ENCODE results near the gene ZMIZ1.
A peak's percentile ranks its signal among the peaks of the same experiment; 100 is the strongest.
"Not testable (repeated sequence)": the region's sequence is repeated elsewhere in the genome, so short reads cannot be mapped to it uniquely, and the experiment has no call there.

ZMIZ1 gene

GRCh38 chr10:79274279-79275104 is 205.7 kb downstream of the ZMIZ1 start:
- intact Hi-C loops (cut with micrococcal nuclease): no loop called here
- H3K4me1 Mint-ChIP-seq (ENCODE audit: low read depth): peaks cover 73% of the 10 kb centered on the region
- peaks cover 81% of the 10 kb centered on the region for H3K36me3 Mint-ChIP-seq (ENCODE audit: low read depth)
- no peak overlapping the region for H3K4me3 Mint-ChIP-seq
- H3K27ac Mint-ChIP-seq: peak overlapping the region; percentile 68
- no peaks in the 10 kb centered on the region for H3K27me3 Mint-ChIP-seq
- H3K9me3 Mint-ChIP-seq: no peaks in the 10 kb centered on the region

GRCh38 chr10:79275105-79275430 is 206.3 kb downstream of the ZMIZ1 start:
- Mint-ChIP-seq H3K4me3 (no peak overlapping the region), H3K9me3 (no peaks in the 10 kb centered on the region), H3K27ac (no peak overlapping the region), H3K4me1 (ENCODE audit: low read depth) (peaks cover 71% of the 10 kb centered on the region), H3K27me3 (no peaks in the 10 kb centered on the region), H3K36me3 (ENCODE audit: low read depth) (peaks cover 81% of the 10 kb centered on the region)
- intact Hi-C loops (cut with micrococcal nuclease): no loop called here

DNA sequence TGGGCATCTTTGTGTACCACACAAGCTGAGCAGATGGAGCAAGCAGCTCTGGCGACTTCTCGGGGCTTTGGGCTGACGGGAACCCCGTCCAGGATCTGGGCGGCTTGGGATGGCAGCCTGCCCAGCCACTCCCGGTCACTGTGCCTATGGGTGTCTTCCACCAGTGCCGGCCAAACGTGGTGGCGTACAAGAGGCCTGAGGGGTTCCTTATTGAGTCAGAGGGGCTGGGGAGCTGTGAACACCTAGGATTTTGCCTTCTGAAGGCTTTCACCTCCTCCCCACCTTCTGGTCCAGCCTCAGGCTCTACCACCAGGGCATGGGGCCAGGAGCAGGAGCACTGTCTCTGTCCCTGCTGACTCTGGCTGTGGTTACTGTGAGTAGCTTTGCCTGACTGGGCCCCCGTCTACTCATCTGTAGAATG is 206.7 kb downstream of the ZMIZ1 start:
- no peak overlapping the region for H3K27ac Mint-ChIP-seq
- H3K4me3 Mint-ChIP-seq: no peak overlapping the region
- intact Hi-C loops (cut with micrococcal nuclease): no loop called here
- H3K9me3 Mint-ChIP-seq: no peaks in the 10 kb centered on the region
- H3K36me3 Mint-ChIP-seq (ENCODE audit: low read depth): peaks cover 81% of the 10 kb centered on the region
- H3K27me3 Mint-ChIP-seq: no peaks in the 10 kb centered on the region
- peaks cover 69% of the 10 kb centered on the region for H3K4me1 Mint-ChIP-seq (ENCODE audit: low read depth)

DNA sequence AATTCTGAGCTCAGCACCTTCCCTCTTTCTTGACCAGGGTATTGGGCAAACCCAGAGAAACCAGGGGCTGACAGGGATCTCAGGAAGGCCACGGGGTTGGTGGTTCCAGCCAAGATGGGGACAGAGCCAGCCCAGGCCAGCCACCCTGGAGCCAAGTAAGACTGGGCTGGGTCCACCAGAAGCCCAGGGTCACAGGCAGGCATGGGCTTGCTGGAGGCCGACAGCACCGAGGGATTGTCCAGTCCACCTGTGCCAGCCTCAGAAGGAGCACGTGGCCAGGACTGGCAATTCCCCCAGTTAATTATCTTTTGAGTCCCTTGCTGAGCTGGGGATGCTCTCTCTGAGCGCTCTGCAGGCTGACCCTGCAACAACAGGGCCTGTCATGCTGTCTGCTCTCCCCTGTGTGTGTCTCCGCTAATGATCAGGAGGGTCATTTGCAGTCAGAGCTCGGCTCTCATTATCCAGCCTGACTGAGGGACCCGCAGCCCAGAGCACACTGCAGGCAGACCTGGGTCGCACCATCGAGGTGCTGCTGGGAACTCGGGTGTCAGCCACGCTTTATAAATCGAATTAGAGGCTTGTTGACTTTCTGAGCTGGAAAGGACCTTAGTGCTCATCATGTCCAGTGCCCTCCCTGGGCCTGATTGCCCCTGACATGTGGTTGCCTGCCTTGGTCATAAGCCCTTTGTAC is 209.0 kb downstream of the ZMIZ1 start:
- no peak overlapping the region for H3K4me3 Mint-ChIP-seq
- H3K9me3 Mint-ChIP-seq: no peaks in the 10 kb centered on the region
- intact Hi-C loops (cut with micrococcal nuclease): no loop called here
- peaks cover 73% of the 10 kb centered on the region for H3K4me1 Mint-ChIP-seq (ENCODE audit: low read depth)
- no peak overlapping the region for H3K27ac Mint-ChIP-seq
- H3K27me3 Mint-ChIP-seq: no peaks in the 10 kb centered on the region
- peaks cover 90% of the 10 kb centered on the region for H3K36me3 Mint-ChIP-seq (ENCODE audit: low read depth)

DNA sequence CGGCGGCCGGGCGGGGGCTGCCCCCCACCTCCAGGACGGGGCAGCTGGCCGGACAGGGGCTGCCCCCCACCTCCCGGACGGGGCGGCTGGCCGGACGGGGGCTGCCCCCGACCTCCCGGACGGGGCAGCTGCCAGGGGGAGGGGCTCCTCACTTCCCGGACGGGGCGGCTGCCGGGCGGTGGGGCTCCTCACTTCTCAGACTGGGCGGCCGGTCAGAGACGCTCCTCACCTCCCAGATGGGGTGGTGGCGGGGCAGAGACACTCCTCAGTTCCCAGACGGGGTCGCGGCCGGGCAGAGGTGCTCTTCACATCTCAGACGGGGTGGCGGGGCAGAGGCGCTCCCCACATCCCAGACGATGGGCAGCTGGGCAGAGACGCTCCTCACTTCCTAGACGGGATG is 210.3 kb downstream of the ZMIZ1 start:
- intact Hi-C loops (cut with micrococcal nuclease); H3K9me3 Mint-ChIP-seq; H3K4me3 Mint-ChIP-seq; H3K27me3 Mint-ChIP-seq; H3K27ac Mint-ChIP-seq: not testable (repeated sequence)
- Mint-ChIP-seq H3K36me3 (ENCODE audit: low read depth) (peaks cover 84% of the 10 kb centered on the region), H3K4me1 (ENCODE audit: low read depth) (peaks cover 73% of the 10 kb centered on the region)

- Mint-ChIP-seq H3K4me3 (no peak overlapping the region), H3K9me3 (no peaks in the 10 kb centered on the region), H3K4me1 (ENCODE audit: low read depth) (peaks cover 75% of the 10 kb centered on the region), H3K27ac (peak overlapping the region; percentile 23), H3K27me3 (no peaks in the 10 kb centered on the region), H3K36me3 (ENCODE audit: low read depth) (peaks cover 92% of the 10 kb centered on the region)
- intact Hi-C loops (cut with micrococcal nuclease): no loop called here
These were observed 212.2 kb downstream of the ZMIZ1 start for GRCh38 chr10:79280956-79281355.

GRCh38 chr10:79282388-79282787 is 213.6 kb downstream of the ZMIZ1 start:
- H3K4me1 Mint-ChIP-seq (ENCODE audit: low read depth): peaks cover 81% of the 10 kb centered on the region
- H3K27ac Mint-ChIP-seq: peak overlapping the region; percentile 22
- H3K36me3 Mint-ChIP-seq (ENCODE audit: low read depth): peaks cover 84% of the 10 kb centered on the region
- intact Hi-C loops (cut with micrococcal nuclease): no loop called here
- no peaks in the 10 kb centered on the region for H3K27me3 Mint-ChIP-seq
- H3K4me3 Mint-ChIP-seq: no peak overlapping the region
- H3K9me3 Mint-ChIP-seq: no peaks in the 10 kb centered on the region

DNA sequence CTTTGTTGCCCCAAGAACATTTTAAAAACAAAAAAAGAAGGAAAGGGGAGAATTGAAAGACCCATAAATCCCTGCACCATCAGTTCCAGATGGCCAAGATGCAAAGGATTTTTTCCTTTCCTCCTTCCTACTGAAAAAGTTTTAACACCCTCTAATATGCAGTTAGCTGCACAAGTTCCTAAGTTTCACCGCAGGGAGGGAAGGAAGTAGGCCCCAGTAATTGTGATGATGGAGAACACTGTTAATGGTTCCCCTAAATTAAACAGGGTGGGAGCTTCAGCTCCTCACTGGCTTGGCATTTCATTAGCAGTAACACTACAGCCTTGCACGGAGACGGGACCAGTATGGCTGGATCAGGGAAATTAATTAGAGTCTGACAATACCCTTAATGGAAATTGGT is 214.8 kb downstream of the ZMIZ1 start:
- H3K36me3 Mint-ChIP-seq (ENCODE audit: low read depth): peaks cover 84% of the 10 kb centered on the region
- H3K4me3 Mint-ChIP-seq: no peak overlapping the region
- H3K9me3 Mint-ChIP-seq: no peaks in the 10 kb centered on the region
- H3K4me1 Mint-ChIP-seq (ENCODE audit: low read depth): peaks cover 93% of the 10 kb centered on the region
- peak overlapping the region; percentile 91 for H3K27ac Mint-ChIP-seq
- no peaks in the 10 kb centered on the region for H3K27me3 Mint-ChIP-seq
- intact Hi-C loops (cut with micrococcal nuclease): no loop called here

DNA sequence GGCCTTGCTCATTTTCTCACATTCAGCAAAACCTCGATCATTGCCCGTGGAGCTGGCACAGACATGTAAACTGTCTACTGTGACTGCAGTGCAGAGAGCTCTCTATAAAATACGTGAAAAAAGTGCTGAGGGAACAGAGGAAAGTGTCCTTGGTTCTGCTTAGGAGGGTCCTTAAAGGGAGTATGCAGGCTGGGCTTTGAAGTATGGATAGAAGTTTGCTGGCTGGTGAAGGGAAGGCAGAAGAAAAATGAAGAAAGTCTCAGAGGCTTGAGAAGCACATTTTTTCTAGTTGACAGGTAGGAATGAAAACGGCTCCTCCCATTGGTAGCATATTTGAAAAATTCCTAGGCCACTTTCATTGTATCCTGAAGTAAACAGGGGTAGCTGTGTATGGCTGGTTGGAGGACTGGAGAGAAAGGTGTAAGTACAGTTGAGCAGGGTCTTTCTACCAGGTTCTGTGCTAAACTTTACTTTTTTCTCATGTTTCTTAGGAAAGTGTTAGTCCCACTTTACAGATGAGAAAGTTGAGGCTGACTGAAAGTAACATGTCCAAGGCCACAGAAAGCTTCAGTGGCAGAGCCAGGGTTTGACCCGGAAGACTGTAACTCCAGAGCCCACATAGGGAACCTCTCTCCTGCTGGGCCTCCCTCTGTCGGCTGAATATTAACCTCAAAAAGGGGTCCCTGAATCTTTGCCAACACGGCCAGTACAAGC is 215.5 kb downstream of the ZMIZ1 start:
- intact Hi-C loops (cut with micrococcal nuclease): no loop called here
- H3K9me3 Mint-ChIP-seq: no peaks in the 10 kb centered on the region
- no peaks in the 10 kb centered on the region for H3K27me3 Mint-ChIP-seq
- H3K4me1 Mint-ChIP-seq (ENCODE audit: low read depth): peaks cover 97% of the 10 kb centered on the region
- H3K4me3 Mint-ChIP-seq: no peak overlapping the region
- H3K36me3 Mint-ChIP-seq (ENCODE audit: low read depth): peaks cover 84% of the 10 kb centered on the region
- peak overlapping the region; percentile 91 for H3K27ac Mint-ChIP-seq

- intact Hi-C loops (cut with micrococcal nuclease): loop anchor here (1.0 to 2.0 kb wide), 2 partner anchors 9 to 19 kb away; no protein-coding TSS in a partner anchor
- no peaks in the 10 kb centered on the region for H3K27me3 Mint-ChIP-seq
- H3K36me3 Mint-ChIP-seq (ENCODE audit: low read depth): peaks cover 84% of the 10 kb centered on the region
- H3K27ac Mint-ChIP-seq: peak overlapping the region; percentile 91
- H3K9me3 Mint-ChIP-seq: no peaks in the 10 kb centered on the region
- H3K4me3 Mint-ChIP-seq: peak overlapping the region; percentile 60
- H3K4me1 Mint-ChIP-seq (ENCODE audit: low read depth): peaks cover 100% of the 10 kb centered on the region
These were observed 216.8 kb downstream of the ZMIZ1 start for GRCh38 chr10:79285315-79286197.

GRCh38 chr10:79286318-79286951 is 217.7 kb downstream of the ZMIZ1 start:
- peaks cover 100% of the 10 kb centered on the region for H3K4me1 Mint-ChIP-seq (ENCODE audit: low read depth)
- H3K27me3 Mint-ChIP-seq: no peaks in the 10 kb centered on the region
- no peaks in the 10 kb centered on the region for H3K9me3 Mint-ChIP-seq
- H3K4me3 Mint-ChIP-seq: peak overlapping the region; percentile 60
- H3K27ac Mint-ChIP-seq: peak overlapping the region; percentile 91
- intact Hi-C loops (cut with micrococcal nuclease): loop anchor here (1.0 to 2.0 kb wide), 2 partner anchors 8 to 20 kb away; no protein-coding TSS in a partner anchor
- H3K36me3 Mint-ChIP-seq (ENCODE audit: low read depth): peaks cover 84% of the 10 kb centered on the region

DNA sequence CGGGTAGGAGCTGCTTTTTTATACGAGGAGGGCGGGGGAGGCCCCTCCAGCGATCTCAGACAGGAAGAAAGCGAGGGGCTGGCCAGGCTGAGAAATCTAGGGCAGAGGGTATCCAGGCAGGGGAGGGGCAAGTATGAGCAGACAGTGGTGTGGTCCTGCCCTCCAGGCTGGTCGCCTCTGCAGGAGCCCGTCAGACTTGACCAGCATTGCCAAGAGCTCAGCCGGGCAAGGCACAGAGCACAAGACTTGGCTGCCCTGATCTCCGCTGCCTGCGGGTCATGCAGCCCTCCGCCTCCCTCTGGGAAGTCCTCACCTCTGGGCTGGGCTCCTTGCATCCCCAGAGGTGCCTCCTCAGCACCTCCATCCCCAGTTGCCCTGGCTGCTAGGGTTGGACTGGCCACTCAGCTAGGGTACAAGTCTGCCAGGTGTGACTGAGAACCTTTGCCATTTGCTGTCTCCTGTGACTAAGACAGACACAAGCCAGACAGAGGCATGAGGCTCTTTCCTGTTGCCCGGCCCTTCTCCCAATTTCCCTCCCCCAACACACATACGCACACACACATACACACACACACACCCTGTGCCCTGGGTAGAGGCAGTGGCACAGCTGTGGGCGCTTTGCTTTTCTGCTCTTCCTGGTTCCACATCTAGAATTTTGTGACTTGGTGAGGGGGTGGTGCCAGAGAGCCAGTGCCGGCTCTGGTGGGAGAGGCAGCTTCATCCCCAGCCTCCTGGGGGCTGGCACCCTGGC is 219.4 kb downstream of the ZMIZ1 start:
- H3K4me3 Mint-ChIP-seq: peak overlapping the region; percentile 40
- H3K4me1 Mint-ChIP-seq (ENCODE audit: low read depth): peaks cover 100% of the 10 kb centered on the region
- H3K27me3 Mint-ChIP-seq: no peaks in the 10 kb centered on the region
- peaks cover 84% of the 10 kb centered on the region for H3K36me3 Mint-ChIP-seq (ENCODE audit: low read depth)
- no peaks in the 10 kb centered on the region for H3K9me3 Mint-ChIP-seq
- intact Hi-C loops (cut with micrococcal nuclease): loop anchor here (2.0 kb wide), 1 partner anchor 21 kb away; no protein-coding TSS in a partner anchor
- H3K27ac Mint-ChIP-seq: peak overlapping the region; percentile 91

Measured in dendritic cell treated with granulocyte-macrophage colony-stimulating factor and Interleukin-4, amounts not matched to agents 40 ng/mL and 50 ng/mL, for 4 days (primary cell).